ENCODE results near the gene CLIC3.

CLIC3 gene

DNA sequence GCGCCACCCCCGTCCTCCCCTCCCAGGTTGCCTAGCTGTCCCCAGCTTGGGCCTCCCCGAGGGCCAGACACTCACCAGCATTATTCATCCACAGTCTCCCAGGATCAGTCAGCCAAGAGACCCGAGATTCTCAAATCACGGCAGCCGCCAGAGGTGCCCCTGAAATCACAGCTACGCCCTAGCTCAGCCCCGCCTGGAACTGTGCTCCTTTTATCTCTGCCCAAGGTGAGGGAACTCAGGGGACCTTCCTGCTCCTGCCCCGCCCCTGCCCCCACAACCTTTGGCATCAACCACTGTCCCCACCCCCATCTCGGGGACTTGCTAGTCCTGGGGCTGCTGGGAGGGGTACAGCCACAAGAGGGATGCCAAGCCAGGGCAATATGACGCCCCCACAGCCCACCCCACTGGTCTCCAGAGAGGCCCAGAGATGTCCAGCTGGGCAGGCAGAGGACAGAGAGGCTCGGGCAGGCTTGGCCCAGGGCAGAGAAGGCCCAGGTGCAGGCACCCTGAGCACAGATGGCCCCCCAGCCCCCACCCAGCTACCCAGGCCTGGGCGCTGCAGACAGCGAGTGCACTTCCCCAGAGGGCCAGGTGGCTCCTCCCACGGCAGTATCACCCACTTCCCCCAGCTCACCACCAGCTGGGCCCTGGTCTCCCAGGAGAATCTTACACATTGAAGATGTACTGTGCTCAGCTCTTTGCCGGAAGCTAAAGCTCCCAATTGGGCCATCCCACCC lies 35.7 kb upstream of the CLIC3 start, which contains the start of gene FUT7:
Gene FUT7, minus strand, starts transcription at position 185 of the 737 bp plus-strand sequence. Its CDS starts 97 bp downstream, at position 88.
- no peak for DNase-seq (ENCODE audit: low spot score)
- TF ChIP-seq, protein P1, sequence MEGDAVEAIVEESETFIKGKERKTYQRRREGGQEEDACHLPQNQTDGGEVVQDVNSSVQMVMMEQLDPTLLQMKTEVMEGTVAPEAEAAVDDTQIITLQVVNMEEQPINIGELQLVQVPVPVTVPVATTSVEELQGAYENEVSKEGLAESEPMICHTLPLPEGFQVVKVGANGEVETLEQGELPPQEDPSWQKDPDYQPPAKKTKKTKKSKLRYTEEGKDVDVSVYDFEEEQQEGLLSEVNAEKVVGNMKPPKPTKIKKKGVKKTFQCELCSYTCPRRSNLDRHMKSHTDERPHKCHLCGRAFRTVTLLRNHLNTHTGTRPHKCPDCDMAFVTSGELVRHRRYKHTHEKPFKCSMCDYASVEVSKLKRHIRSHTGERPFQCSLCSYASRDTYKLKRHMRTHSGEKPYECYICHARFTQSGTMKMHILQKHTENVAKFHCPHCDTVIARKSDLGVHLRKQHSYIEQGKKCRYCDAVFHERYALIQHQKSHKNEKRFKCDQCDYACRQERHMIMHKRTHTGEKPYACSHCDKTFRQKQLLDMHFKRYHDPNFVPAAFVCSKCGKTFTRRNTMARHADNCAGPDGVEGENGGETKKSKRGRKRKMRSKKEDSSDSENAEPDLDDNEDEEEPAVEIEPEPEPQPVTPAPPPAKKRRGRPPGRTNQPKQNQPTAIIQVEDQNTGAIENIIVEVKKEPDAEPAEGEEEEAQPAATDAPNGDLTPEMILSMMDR (IDR thresholded peaks at IDR 0.05; ENCODE audit: borderline replicate concordance, control extremely low read depth, extremely low read depth, insufficient read depth, missing control alignments) = no peak
- in situ Hi-C loops (cut with MboI; ENCODE audit: low sequenced_read_pairs, unreplicated experiment) = loop anchor here (10.0 kb wide), 1 partner anchor 257 kb away; no protein-coding TSS in a partner anchor

DNA sequence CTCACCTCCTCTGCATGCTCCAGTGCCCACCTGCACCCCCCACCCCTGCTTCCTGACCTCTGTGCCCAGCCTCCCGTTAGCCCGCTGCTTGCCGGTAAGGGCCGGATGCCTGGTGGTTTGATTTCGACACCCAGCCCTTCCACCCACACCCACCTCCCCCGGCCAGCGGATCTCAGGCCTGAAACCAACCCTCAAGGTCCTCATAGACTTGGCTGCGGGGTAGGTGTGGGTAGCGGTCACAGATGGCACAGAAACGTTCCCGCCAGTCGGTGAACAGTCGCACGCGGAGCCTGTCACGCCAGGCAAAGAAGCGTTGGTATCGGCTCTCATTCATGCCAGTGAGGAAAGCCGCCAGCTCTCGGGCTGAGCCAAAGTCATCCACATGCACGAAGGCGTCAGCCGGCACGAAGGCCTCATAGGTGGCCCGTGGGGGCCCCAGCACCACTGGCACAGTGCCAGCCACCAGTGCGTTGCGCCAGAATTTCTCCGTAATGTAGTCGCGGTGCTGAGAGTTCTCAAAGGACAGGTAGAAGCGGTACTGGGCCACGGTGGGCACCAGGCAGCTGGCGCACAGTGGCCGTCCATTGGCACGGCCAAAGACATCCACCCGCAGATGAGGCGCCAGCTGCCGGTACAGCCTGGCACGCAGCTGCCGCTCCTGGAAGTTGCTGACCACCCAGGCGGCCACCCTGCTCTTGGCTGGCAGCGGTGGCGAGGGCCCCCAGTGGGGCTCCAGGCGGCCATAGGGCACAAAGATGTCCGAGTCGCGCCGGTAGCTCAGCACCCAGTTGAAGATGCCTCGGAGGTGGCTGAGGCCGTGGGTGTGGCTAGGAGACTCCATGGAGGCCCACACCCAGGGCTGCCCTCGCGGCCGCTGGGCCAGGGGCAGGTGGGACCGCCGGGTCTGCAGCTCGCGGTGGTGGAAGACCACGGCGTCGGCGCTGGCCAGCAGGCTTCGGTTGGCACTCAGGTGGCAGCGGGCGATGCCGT lies 34.5 kb upstream of the CLIC3 start:
- DNase-seq (ENCODE audit: low spot score) = no peak
- in situ Hi-C loops (cut with MboI; ENCODE audit: low sequenced_read_pairs, unreplicated experiment) = loop anchor here (10.0 kb wide), 1 partner anchor 256 kb away; no protein-coding TSS in a partner anchor
- TF ChIP-seq, protein P1 (IDR thresholded peaks at IDR 0.05; ENCODE audit: borderline replicate concordance, control extremely low read depth, extremely low read depth, insufficient read depth, missing control alignments) = no peak

DNA sequence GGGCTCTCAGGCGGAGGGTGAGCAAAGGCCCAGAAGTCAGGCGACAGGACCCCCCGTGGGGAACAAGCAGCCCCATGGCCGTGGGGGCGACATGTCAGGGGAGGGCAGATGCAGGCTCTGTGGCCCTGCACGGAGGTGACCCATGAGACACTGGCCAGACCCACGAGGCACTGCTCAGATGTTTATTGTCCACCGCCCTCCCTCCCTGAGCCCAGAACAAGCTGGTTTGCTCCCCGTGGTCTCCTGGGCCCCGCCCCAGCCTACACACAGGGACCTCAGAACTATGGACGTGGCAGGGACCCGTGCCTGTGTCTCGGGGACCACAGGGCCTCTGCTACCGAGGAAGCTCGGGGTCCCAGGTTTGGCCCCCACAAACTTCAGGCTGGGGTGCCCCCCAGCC lies 33.6 kb upstream of the CLIC3 start:
- TF ChIP-seq, protein P1 (IDR thresholded peaks at IDR 0.05; ENCODE audit: borderline replicate concordance, control extremely low read depth, extremely low read depth, insufficient read depth, missing control alignments) = no peak
- in situ Hi-C loops (cut with MboI; ENCODE audit: low sequenced_read_pairs, unreplicated experiment) = loop anchor here (10.0 kb wide), 1 partner anchor 255 kb away; no protein-coding TSS in a partner anchor
- DNase-seq (ENCODE audit: low spot score) = no peak

- in situ Hi-C loops (cut with MboI; ENCODE audit: low sequenced_read_pairs, unreplicated experiment) = no loop called here
- DNase-seq (ENCODE audit: low spot score) = peak; percentile 86
Measured at GRCh38 chr9:137029058-137029936, 32.9 kb upstream of the CLIC3 start.

GRCh38 chr9:137028263-137029057 lies 32.1 kb upstream of the CLIC3 start:
- in situ Hi-C loops (cut with MboI; ENCODE audit: low sequenced_read_pairs, unreplicated experiment) = no loop called here
- DNase-seq (ENCODE audit: low spot score) = peak; percentile 84
- TF ChIP-seq, protein P1 (IDR thresholded peaks at IDR 0.05; ENCODE audit: borderline replicate concordance, control extremely low read depth, extremely low read depth, insufficient read depth, missing control alignments) = peak; percentile 53

More at GRCh38 chr9:137029058-137029936, 32.9 kb upstream of the CLIC3 start:
- TF ChIP-seq, protein P1 (IDR thresholded peaks at IDR 0.05; ENCODE audit: borderline replicate concordance, control extremely low read depth, extremely low read depth, insufficient read depth, missing control alignments) = peak; percentile 93
